ENCODE data around the gene MARS1.
"Not testable (repeated sequence)": the region's sequence is repeated elsewhere in the genome, so short reads cannot be mapped to it uniquely, and the experiment has no call there.

Gene MARS1

GRCh38 chr12:57514720-57515407 is 27.0 kb downstream of the MARS1 start:
- no peaks in the 10 kb centered on the region for H3K9me3 ChIP-seq (ENCODE audit: control insufficient read depth in 5 of 5, low read length in 5 of 5)
- H3K4me1 ChIP-seq (ENCODE audit: control insufficient read depth in 5 of 5, insufficient read depth in 5 of 5, low read length in 5 of 5): peaks cover 10 to 31% (median 30%) of the 10 kb centered on the region in 5 donors
- peak overlapping the region; percentile 4 for H3K27ac ChIP-seq (ENCODE audit: low read depth, low read length)
- H3K27me3 ChIP-seq (ENCODE audit: control insufficient read depth in 5 of 5, insufficient read depth in 4 of 5, low read length in 5 of 5): no peaks in the 10 kb centered on the region
- peaks cover 19 to 78% (median 66%) of the 10 kb centered on the region in 5 donors for H3K36me3 ChIP-seq (ENCODE audit: control insufficient read depth in 5 of 5, insufficient read depth in 5 of 5, low read length in 5 of 5)
- H3K4me3 ChIP-seq (ENCODE audit: low read depth in 1 of 5, low read length in 5 of 5): no peak overlapping the region
- H3K9ac ChIP-seq (ENCODE audit: low read length in 5 of 5): no peak overlapping the region

- no peak overlapping the region for H3K4me3 ChIP-seq (ENCODE audit: low read depth in 1 of 5, low read length in 5 of 5)
- H3K4me1 ChIP-seq (ENCODE audit: control insufficient read depth in 5 of 5, insufficient read depth in 5 of 5, low read length in 5 of 5): peaks cover 12 to 34% (median 30%) of the 10 kb centered on the region in 5 donors
- no peaks in the 10 kb centered on the region for H3K27me3 ChIP-seq (ENCODE audit: control insufficient read depth in 5 of 5, insufficient read depth in 4 of 5, low read length in 5 of 5)
- H3K9ac ChIP-seq (ENCODE audit: low read length in 5 of 5): no peak overlapping the region
- peaks cover 19 to 72% (median 61%) of the 10 kb centered on the region in 5 donors for H3K36me3 ChIP-seq (ENCODE audit: control insufficient read depth in 5 of 5, insufficient read depth in 5 of 5, low read length in 5 of 5)
- no peak overlapping the region for H3K27ac ChIP-seq (ENCODE audit: low read depth, low read length)
- no peaks in the 10 kb centered on the region for H3K9me3 ChIP-seq (ENCODE audit: control insufficient read depth in 5 of 5, low read length in 5 of 5)
These were observed 27.6 kb downstream of the MARS1 start for GRCh38 chr12:57515408-57515933.

- Histone ChIP-seq H3K9me3 (ENCODE audit: control insufficient read depth in 5 of 5, low read length in 5 of 5) (no peaks in the 10 kb centered on the region), H3K4me1 (ENCODE audit: control insufficient read depth in 5 of 5, insufficient read depth in 5 of 5, low read length in 5 of 5) (peaks cover 12 to 38% (median 33%) of the 10 kb centered on the region in 5 donors), H3K4me3 (ENCODE audit: low read depth in 1 of 5, low read length in 5 of 5) (no peak overlapping the region), H3K9ac (ENCODE audit: low read length in 5 of 5) (no peak overlapping the region), H3K36me3 (ENCODE audit: control insufficient read depth in 5 of 5, insufficient read depth in 5 of 5, low read length in 5 of 5) (peaks cover 19 to 67% (median 61%) of the 10 kb centered on the region in 5 donors), H3K27me3 (ENCODE audit: control insufficient read depth in 5 of 5, insufficient read depth in 4 of 5, low read length in 5 of 5) (no peaks in the 10 kb centered on the region), H3K27ac (ENCODE audit: low read depth, low read length) (no peak overlapping the region)
These were observed 28.2 kb downstream of the MARS1 start for GRCh38 chr12:57515934-57516541.

GRCh38 chr12:57516617-57517153 is 28.8 kb downstream of the MARS1 start:
- H3K36me3 ChIP-seq (ENCODE audit: control insufficient read depth in 5 of 5, insufficient read depth in 5 of 5, low read length in 5 of 5): peaks cover 19 to 61% (median 54%) of the 10 kb centered on the region in 5 donors
- no peak overlapping the region for H3K9ac ChIP-seq (ENCODE audit: low read length in 5 of 5)
- peaks cover 15 to 44% (median 40%) of the 10 kb centered on the region in 5 donors for H3K4me1 ChIP-seq (ENCODE audit: control insufficient read depth in 5 of 5, insufficient read depth in 5 of 5, low read length in 5 of 5)
- no peak overlapping the region for H3K4me3 ChIP-seq (ENCODE audit: low read depth in 1 of 5, low read length in 5 of 5)
- no peaks in the 10 kb centered on the region for H3K27me3 ChIP-seq (ENCODE audit: control insufficient read depth in 5 of 5, insufficient read depth in 4 of 5, low read length in 5 of 5)
- peak overlapping the region; percentile 99 for H3K27ac ChIP-seq (ENCODE audit: low read depth, low read length)
- H3K9me3 ChIP-seq (ENCODE audit: control insufficient read depth in 5 of 5, low read length in 5 of 5): no peaks in the 10 kb centered on the region

- Histone ChIP-seq H3K9me3 (ENCODE audit: control insufficient read depth in 5 of 5, low read length in 5 of 5) (no peaks in the 10 kb centered on the region), H3K27me3 (ENCODE audit: control insufficient read depth in 5 of 5, insufficient read depth in 4 of 5, low read length in 5 of 5) (no peaks in the 10 kb centered on the region), H3K4me3 (ENCODE audit: low read depth in 1 of 5, low read length in 5 of 5) (no peak overlapping the region), H3K9ac (ENCODE audit: low read length in 5 of 5) (peak overlapping the region in 1 of 5 donors; percentile 41), H3K4me1 (ENCODE audit: control insufficient read depth in 5 of 5, insufficient read depth in 5 of 5, low read length in 5 of 5) (peaks cover 16 to 49% (median 45%) of the 10 kb centered on the region in 5 donors), H3K36me3 (ENCODE audit: control insufficient read depth in 5 of 5, insufficient read depth in 5 of 5, low read length in 5 of 5) (peaks cover 17 to 56% (median 49%) of the 10 kb centered on the region in 5 donors), H3K27ac (ENCODE audit: low read depth, low read length) (peak overlapping the region; percentile 99)
These were observed 29.3 kb downstream of the MARS1 start for GRCh38 chr12:57517187-57517586.

- H3K36me3 ChIP-seq (ENCODE audit: control insufficient read depth in 5 of 5, insufficient read depth in 5 of 5, low read length in 5 of 5): peaks cover 14 to 50% (median 44%) of the 10 kb centered on the region in 5 donors
These were observed 29.9 kb downstream of the MARS1 start for GRCh38 chr12:57517718-57518117.

GRCh38 chr12:57518176-57518919 is 30.5 kb downstream of the MARS1 start:
- Histone ChIP-seq H3K4me3 (ENCODE audit: low read depth in 1 of 5, low read length in 5 of 5) (peak overlapping the region; percentile 93 to 100 (median 99)), H3K36me3 (ENCODE audit: control insufficient read depth in 5 of 5, insufficient read depth in 5 of 5, low read length in 5 of 5) (peaks cover 11 to 44% (median 38%) of the 10 kb centered on the region in 5 donors), H3K27ac (ENCODE audit: low read depth, low read length) (peak overlapping the region; percentile 99), H3K27me3 (ENCODE audit: control insufficient read depth in 5 of 5, insufficient read depth in 4 of 5, low read length in 5 of 5) (no peaks in the 10 kb centered on the region), H3K4me1 (ENCODE audit: control insufficient read depth in 5 of 5, insufficient read depth in 5 of 5, low read length in 5 of 5) (peaks cover 16 to 54% (median 50%) of the 10 kb centered on the region in 5 donors), H3K9ac (ENCODE audit: low read length in 5 of 5) (peak overlapping the region in 4 of 5 donors; percentile 48 to 99 (median 80)), H3K9me3 (ENCODE audit: control insufficient read depth in 5 of 5, low read length in 5 of 5) (no peaks in the 10 kb centered on the region)

More at GRCh38 chr12:57517718-57518117, 29.9 kb downstream of the MARS1 start:
- H3K9me3 ChIP-seq (ENCODE audit: control insufficient read depth in 5 of 5, low read length in 5 of 5); H3K27me3 ChIP-seq (ENCODE audit: control insufficient read depth in 5 of 5, insufficient read depth in 4 of 5, low read length in 5 of 5): not testable (repeated sequence)
- peak overlapping the region in 3 of 5 donors; percentile 93 to 100 (median 99) for H3K4me3 ChIP-seq (ENCODE audit: low read depth in 1 of 5, low read length in 5 of 5)
- peak overlapping the region in 2 of 5 donors; percentile 41 to 71 for H3K9ac ChIP-seq (ENCODE audit: low read length in 5 of 5)
- peaks cover 16 to 51% (median 47%) of the 10 kb centered on the region in 5 donors for H3K4me1 ChIP-seq (ENCODE audit: control insufficient read depth in 5 of 5, insufficient read depth in 5 of 5, low read length in 5 of 5)
- H3K27ac ChIP-seq (ENCODE audit: low read depth, low read length): peak overlapping the region; percentile 99

GRCh38 chr12:57518920-57519795 is 31.3 kb downstream of the MARS1 start:
- Histone ChIP-seq H3K27ac (ENCODE audit: low read depth, low read length) (peak overlapping the region; percentile 99), H3K4me1 (ENCODE audit: control insufficient read depth in 5 of 5, insufficient read depth in 5 of 5, low read length in 5 of 5) (peaks cover 21 to 62% (median 58%) of the 10 kb centered on the region in 5 donors), H3K36me3 (ENCODE audit: control insufficient read depth in 5 of 5, insufficient read depth in 5 of 5, low read length in 5 of 5) (peaks cover 11 to 41% (median 37%) of the 10 kb centered on the region in 5 donors), H3K9ac (ENCODE audit: low read length in 5 of 5) (peak overlapping the region; percentile 95 to 99 (median 97)), H3K9me3 (ENCODE audit: control insufficient read depth in 5 of 5, low read length in 5 of 5) (no peaks in the 10 kb centered on the region), H3K27me3 (ENCODE audit: control insufficient read depth in 5 of 5, insufficient read depth in 4 of 5, low read length in 5 of 5) (no peaks in the 10 kb centered on the region), H3K4me3 (ENCODE audit: low read depth in 1 of 5, low read length in 5 of 5) (peak overlapping the region; percentile 93 to 100 (median 99))

GRCh38 chr12:57519796-57520052 is 31.9 kb downstream of the MARS1 start:
- Histone ChIP-seq H3K36me3 (ENCODE audit: control insufficient read depth in 5 of 5, insufficient read depth in 5 of 5, low read length in 5 of 5) (peaks cover 11 to 41% (median 37%) of the 10 kb centered on the region in 5 donors), H3K9me3 (ENCODE audit: control insufficient read depth in 5 of 5, low read length in 5 of 5) (no peaks in the 10 kb centered on the region), H3K4me3 (ENCODE audit: low read depth in 1 of 5, low read length in 5 of 5) (peak overlapping the region; percentile 93 to 100 (median 99)), H3K9ac (ENCODE audit: low read length in 5 of 5) (peak overlapping the region; percentile 95 to 99 (median 97)), H3K27me3 (ENCODE audit: control insufficient read depth in 5 of 5, insufficient read depth in 4 of 5, low read length in 5 of 5) (no peaks in the 10 kb centered on the region), H3K27ac (ENCODE audit: low read depth, low read length) (peak overlapping the region; percentile 99), H3K4me1 (ENCODE audit: control insufficient read depth in 5 of 5, insufficient read depth in 5 of 5, low read length in 5 of 5) (peaks cover 25 to 68% (median 64%) of the 10 kb centered on the region in 5 donors)
